WI38 (cell line): ENCODE results near the gene NEDD4L.

Source experiments
- H3K4me3 ChIP-seq: 2 replicates; pipeline ENCODE4 v1.5.1; 2011; ENCODE audit warnings: low read depth, mild to moderate bottlenecking, control low read depth, low read length
- CTCF ChIP-seq: IDR thresholded peaks from 2 replicates; pipeline ENCODE4 v1.5.1; 2012; ENCODE audit warnings: low read depth, mild to moderate bottlenecking, control low read depth, low read length

Gene NEDD4L

GRCh38 chr18:58061349-58061748 is 17.3 kb downstream of the NEDD4L start:
- no peak for TF ChIP-seq CTCF
- no peak overlapping the region for H3K4me3 ChIP-seq

GRCh38 chr18:58064406-58064998 is 20.5 kb downstream of the NEDD4L start:
- no peak overlapping the region for H3K4me3 ChIP-seq
- TF ChIP-seq CTCF, result no peak

GRCh38 chr18:58065956-58066355 is 21.9 kb downstream of the NEDD4L start:
- no peak overlapping the region for H3K4me3 ChIP-seq
- TF ChIP-seq CTCF, result no peak

- no peak overlapping the region for H3K4me3 ChIP-seq
- TF ChIP-seq CTCF, result no peak
These were observed 23.6 kb downstream of the NEDD4L start for GRCh38 chr18:58067601-58068000.

- no peak overlapping the region for H3K4me3 ChIP-seq
- TF ChIP-seq CTCF, result no peak
These were observed 25.1 kb downstream of the NEDD4L start for GRCh38 chr18:58069099-58069498.

GRCh38 chr18:58069721-58070292 is 25.8 kb downstream of the NEDD4L start:
- TF ChIP-seq CTCF, result no peak
- no peak overlapping the region for H3K4me3 ChIP-seq

GRCh38 chr18:58076052-58076451 is 32.0 kb downstream of the NEDD4L start:
- TF ChIP-seq CTCF, result no peak
- H3K4me3 ChIP-seq, result no peak overlapping the region
